ENCODE data around the gene TRPT1.

DNA sequence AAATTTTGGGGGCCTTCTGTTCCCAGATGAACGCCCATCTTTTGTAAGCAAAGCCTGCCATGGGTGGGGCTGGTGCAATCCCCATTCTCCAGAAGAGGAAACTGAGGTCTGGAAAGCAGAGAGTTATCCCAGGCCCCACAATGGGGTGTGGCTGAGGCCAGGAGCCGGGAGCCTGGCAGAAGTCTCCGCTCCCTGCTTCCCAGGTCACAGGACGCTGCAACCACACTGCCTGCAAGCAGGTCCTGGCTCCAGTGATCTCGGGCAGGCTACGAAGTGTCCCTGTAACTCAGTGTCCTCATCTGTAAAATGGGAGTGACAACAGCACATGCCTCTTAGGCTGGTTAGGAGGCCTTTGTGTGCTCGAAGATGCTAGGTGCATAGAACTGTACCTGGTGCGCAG, 27.1 kb upstream of the TRPT1 start:
- TF ChIP-seq RARB (CRISPR knock-in tag; IDR thresholded peaks at IDR 0.05) (no peak), ESRRG (CRISPR knock-in tag; IDR thresholded peaks at IDR 0.05) (no peak), ZNF70 (CRISPR knock-in tag; IDR thresholded peaks at IDR 0.05) (no peak), OSR1 (CRISPR knock-in tag; IDR thresholded peaks at IDR 0.05) (no peak), PPARA (CRISPR knock-in tag; IDR thresholded peaks at IDR 0.05; ENCODE audit: borderline replicate concordance) (no peak)
- TF ChIP-seq, protein P1, sequence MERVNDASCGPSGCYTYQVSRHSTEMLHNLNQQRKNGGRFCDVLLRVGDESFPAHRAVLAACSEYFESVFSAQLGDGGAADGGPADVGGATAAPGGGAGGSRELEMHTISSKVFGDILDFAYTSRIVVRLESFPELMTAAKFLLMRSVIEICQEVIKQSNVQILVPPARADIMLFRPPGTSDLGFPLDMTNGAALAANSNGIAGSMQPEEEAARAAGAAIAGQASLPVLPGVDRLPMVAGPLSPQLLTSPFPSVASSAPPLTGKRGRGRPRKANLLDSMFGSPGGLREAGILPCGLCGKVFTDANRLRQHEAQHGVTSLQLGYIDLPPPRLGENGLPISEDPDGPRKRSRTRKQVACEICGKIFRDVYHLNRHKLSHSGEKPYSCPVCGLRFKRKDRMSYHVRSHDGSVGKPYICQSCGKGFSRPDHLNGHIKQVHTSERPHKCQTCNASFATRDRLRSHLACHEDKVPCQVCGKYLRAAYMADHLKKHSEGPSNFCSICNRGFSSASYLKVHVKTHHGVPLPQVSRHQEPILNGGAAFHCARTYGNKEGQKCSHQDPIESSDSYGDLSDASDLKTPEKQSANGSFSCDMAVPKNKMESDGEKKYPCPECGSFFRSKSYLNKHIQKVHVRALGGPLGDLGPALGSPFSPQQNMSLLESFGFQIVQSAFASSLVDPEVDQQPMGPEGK (CRISPR knock-in tag; IDR thresholded peaks at IDR 0.05; ENCODE audit: borderline replicate concordance) = no peak
